ENCODE measurements around the gene MGAM2.

Gene MGAM2

DNA sequence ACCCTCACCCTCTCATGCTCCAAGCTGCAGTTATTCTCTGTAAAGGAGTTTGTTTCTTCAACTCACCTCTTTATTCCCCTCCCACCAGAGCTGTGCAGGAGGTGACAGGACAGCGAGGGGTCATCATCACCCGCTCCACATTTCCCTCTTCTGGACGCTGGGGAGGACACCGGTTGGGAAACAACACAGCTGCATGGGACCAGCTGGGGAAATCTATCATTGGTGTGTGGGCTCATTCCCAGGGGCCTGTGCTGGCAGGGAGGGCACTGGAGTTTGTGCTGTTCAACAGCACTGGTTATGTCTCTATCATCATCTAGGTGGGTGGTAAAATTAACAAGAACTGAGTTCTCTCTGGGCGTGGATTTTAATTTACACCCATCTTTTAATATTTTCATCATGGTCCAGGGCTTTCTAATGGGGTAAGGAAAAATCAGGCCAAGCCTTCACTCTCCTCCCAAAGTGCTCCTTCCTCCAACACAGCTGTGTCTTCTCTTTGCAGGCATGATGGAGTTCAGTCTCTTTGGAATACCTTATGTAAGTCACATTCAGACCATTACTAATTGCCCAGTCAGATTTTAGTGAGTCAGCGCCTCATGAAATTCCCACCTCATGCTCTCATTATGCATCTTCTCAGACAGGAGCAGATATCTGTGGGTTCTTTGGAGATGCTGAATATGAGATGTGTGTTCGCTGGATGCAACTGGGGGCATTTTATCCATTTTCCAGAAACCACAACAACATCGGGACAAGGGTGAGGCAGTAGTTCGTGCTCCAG, 84.7 kb downstream of the MGAM2 start:
- DNase-seq (ENCODE audit: low read depth): no peak
- no peak overlapping the region for H3K4me3 ChIP-seq (ENCODE audit: low read depth, low read length)
- TF ChIP-seq, protein P1, sequence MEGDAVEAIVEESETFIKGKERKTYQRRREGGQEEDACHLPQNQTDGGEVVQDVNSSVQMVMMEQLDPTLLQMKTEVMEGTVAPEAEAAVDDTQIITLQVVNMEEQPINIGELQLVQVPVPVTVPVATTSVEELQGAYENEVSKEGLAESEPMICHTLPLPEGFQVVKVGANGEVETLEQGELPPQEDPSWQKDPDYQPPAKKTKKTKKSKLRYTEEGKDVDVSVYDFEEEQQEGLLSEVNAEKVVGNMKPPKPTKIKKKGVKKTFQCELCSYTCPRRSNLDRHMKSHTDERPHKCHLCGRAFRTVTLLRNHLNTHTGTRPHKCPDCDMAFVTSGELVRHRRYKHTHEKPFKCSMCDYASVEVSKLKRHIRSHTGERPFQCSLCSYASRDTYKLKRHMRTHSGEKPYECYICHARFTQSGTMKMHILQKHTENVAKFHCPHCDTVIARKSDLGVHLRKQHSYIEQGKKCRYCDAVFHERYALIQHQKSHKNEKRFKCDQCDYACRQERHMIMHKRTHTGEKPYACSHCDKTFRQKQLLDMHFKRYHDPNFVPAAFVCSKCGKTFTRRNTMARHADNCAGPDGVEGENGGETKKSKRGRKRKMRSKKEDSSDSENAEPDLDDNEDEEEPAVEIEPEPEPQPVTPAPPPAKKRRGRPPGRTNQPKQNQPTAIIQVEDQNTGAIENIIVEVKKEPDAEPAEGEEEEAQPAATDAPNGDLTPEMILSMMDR (IDR thresholded peaks at IDR 0.05; ENCODE audit: control insufficient read depth, extremely low read depth, insufficient read depth): no peak

DNA sequence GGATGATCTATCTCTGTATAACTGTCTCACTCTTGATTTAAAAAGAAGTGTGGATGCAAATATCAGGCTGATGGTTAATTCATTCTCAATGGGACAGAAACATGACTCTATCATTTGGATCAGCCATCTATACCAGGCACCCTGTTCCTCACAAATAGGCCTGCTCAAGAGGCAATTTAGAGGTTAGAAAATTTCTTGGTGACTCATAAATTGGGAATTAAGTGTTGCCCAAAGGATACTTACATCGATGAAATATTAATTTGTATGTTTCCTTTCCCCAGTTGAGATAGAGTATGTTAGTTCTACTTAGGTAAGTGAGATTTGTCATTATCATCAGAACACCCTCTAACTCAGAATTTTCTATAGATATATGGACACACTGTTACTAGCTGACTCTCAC, 88.7 kb downstream of the MGAM2 start:
- TF ChIP-seq, protein P1 (IDR thresholded peaks at IDR 0.05; ENCODE audit: control insufficient read depth, extremely low read depth, insufficient read depth): no peak
- no peak for DNase-seq (ENCODE audit: low read depth)
- no peak overlapping the region for H3K4me3 ChIP-seq (ENCODE audit: low read depth, low read length)

DNA sequence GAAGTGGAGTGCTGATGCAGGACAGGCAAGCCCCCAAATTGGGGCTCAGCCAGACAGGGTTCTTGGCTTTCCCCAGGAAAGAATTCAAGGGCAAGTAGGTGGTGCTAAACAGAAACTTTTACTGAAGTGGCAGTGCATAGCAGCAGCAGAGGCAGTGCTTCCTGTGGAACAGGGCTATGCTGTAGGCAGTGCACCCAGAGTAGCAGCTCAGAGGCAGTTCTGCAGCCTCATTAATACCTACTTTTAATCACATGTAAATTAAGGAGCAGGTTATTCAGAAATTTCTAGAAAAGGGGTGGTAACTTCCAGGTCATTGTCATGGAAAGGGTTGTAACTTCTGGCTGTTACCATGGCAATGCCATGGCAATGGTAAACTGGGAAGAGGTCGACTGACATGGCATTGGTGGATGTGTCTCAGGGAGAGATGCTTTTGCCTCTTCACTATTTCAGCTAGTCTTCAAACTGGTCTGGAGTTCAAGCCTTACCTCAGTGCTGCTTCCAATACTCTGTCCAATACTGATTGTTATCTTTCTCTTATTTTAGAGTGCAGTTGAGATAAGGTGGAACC, 117.1 kb downstream of the MGAM2 start:
- H3K4me3 ChIP-seq (ENCODE audit: low read depth, low read length): no peak overlapping the region
- TF ChIP-seq, protein P1 (IDR thresholded peaks at IDR 0.05; ENCODE audit: control insufficient read depth, extremely low read depth, insufficient read depth): no peak
- DNase-seq (ENCODE audit: low read depth): no peak

DNA sequence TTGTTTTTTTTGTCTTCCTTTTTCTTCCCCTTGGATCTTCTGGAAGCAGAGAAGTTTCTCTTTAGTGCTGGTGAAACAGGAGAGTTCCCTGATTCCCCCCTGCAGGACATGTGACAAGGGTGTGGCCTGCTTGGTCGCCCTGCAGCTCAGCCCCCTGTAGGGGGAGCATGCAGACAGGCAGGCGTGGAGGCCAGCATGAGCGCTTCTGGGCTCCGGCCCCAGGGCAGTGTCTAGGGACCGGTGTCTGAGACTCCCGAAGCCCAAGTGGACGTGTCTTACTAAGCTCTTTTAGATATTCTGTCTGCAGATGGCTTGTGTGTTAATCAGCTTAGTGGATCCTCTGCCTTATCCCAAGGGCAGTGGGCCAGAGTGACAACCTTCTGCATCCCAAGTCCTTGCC, 120.2 kb downstream of the MGAM2 start:
- TF ChIP-seq, protein P1 (IDR thresholded peaks at IDR 0.05; ENCODE audit: control insufficient read depth, extremely low read depth, insufficient read depth): 0 out of 2 replicates have a peak, but pooled peaks have one; percentile 26
- H3K4me3 ChIP-seq (ENCODE audit: low read depth, low read length): no peak overlapping the region
- no peak for DNase-seq (ENCODE audit: low read depth)

DNA sequence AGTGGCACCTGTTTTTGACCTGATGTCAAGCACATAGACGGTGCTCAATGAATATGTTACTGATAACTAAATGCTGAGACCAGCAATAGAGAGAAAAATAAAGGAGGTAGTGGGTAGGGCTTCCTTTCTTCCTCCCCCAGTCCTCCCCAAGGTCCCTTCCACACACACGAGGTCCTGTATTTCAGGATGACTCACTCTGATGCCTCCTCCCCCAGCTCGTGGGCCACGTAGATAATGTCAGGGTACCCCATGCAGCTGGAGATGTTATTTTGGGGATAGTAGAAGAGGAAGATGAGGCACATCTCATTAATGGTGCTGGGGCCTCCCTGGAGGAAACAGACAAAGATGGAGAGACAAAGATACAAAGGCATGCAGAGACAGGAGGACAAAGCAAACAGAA, 129.0 kb downstream of the MGAM2 start:
- no peak for DNase-seq (ENCODE audit: low read depth)
- no peak overlapping the region for H3K4me3 ChIP-seq (ENCODE audit: low read depth, low read length)
- TF ChIP-seq, protein P1 (IDR thresholded peaks at IDR 0.05; ENCODE audit: control insufficient read depth, extremely low read depth, insufficient read depth): no peak

DNA sequence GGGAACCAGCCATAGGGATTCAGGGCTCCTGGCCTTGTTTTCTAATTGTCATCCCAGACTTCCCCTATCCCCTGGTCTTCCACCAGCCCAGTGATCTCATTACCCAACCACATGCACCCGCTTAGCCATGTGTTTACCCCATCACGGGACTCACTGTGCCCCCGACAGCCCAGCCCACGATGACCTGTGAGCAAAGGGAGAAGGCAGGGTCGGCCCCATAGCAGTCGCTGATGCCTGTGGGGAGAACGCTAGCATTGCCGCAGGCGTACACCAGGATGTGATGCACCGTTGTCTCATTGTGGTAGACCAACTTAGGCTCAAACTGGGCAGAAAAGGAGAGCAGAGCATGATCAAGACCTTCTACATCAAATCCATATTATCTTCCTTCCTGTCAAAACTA, 132.3 kb downstream of the MGAM2 start:
- no peak for DNase-seq (ENCODE audit: low read depth)
- no peak overlapping the region for H3K4me3 ChIP-seq (ENCODE audit: low read depth, low read length)
- TF ChIP-seq, protein P1 (IDR thresholded peaks at IDR 0.05; ENCODE audit: control insufficient read depth, extremely low read depth, insufficient read depth): no peak

Data from LNCaP clone FGC (cell line).